GM12878 (cell line): ENCODE results near the gene B9D2. TPM values are rescaled to one million over a fixed set of nuclear protein-coding genes. Genes with fewer than 3 reads are reported as not detected.

ENCODE experiments used
- ATAC-seq: fragments of 200-7000 bp; cut with Tn5 transposase; 3 replicates; pipeline ENCODE4 v1.9.1; 2020; ENCODE audit warnings: mild to moderate bottlenecking, moderate library complexity
- BruUV-seq: library from RNA; stranded (reverse); fragments of 400-500 nt; replicated peaks from 2 replicates; lab custom pipeline; 2021; lab: Mats Ljungman, UMichigan
- CTCF ChIA-PET: fragments of 300-600 bp; sonication (Branson Sonifier 250); formaldehyde crosslinking; extraction: SDS; loops from one replicate; lab custom pipeline; 2021; ENCODE audit warnings: inconsistent platforms; lab: Yijun Ruan, JAX
- POLR2A ChIA-PET: fragments of 350-600 bp; formaldehyde crosslinking; extraction: SDS; loops from one replicate; lab custom pipeline; 2021; ENCODE audit warnings: inconsistent platforms; lab: Charles Lee
- RAD21 ChIA-PET: fragments of 300-600 bp; sonication (Branson Sonifier 250); formaldehyde crosslinking; loops from one replicate; lab custom pipeline; 2023; ENCODE audit warnings: antibody characterized with exemption; ENCODE audit not compliant: unreplicated experiment; lab: Charles Lee
- SMC1A ChIA-PET: fragments of 300-600 bp; sonication (Branson Sonifier 250); formaldehyde crosslinking; loops from one replicate; lab custom pipeline; 2023; ENCODE audit not compliant: unreplicated experiment, uncharacterized antibody; lab: Charles Lee
- DNase-seq: peaks from one replicate; pipeline ENCODE4 v3.0.0-alpha.2; 2011; ENCODE audit warnings: low read depth, low spot score
- FAIRE-seq: peaks from 3 replicates; lab custom pipeline; 2011; peaks lifted over from hg19 to GRCh38; lab: Jason Lieb, UNC
- H2AFZ ChIP-seq: 2 replicates; pipeline ENCODE4 v1.6.0; 2011; ENCODE audit warnings: low read depth, low read length, control low read depth; ENCODE audit not compliant: control insufficient read depth
- H3K27ac ChIP-seq: 2 replicates; pipeline ENCODE4 v1.5.1; 2011; ENCODE audit warnings: control low read depth; ENCODE audit not compliant: control insufficient read depth, insufficient read depth
- H3K27me3 ChIP-seq, 2 experiments: replicated peaks in 1 of 2; 2 replicates each; pipeline versions ENCODE4 v1.6.0 to v1.6.1; 2011; ENCODE audit warnings: low read length in 1 of 2; ENCODE audit not compliant: control insufficient read depth in 2 of 2, insufficient read depth in 2 of 2
- H3K36me3 ChIP-seq, 2 experiments: 2 replicates each; pipeline ENCODE4 v1.5.1; 2011; ENCODE audit warnings: low read length in 1 of 2; ENCODE audit not compliant: control insufficient read depth in 2 of 2, insufficient read depth in 2 of 2
- H3K4me1 ChIP-seq: 2 replicates; pipeline ENCODE4 v1.6.1; 2011; ENCODE audit warnings: mild to moderate bottlenecking, low read length, moderate library complexity, mixed read lengths; ENCODE audit not compliant: control insufficient read depth, insufficient read depth
- H3K4me2 ChIP-seq: 2 replicates; pipeline ENCODE4 v1.6.0; 2011; ENCODE audit warnings: control low read depth; ENCODE audit not compliant: control insufficient read depth, insufficient read depth
- H3K4me3 ChIP-seq: fragments of 200-600 bp; sonication (generic); 2 replicates; pipeline ENCODE4 v1.5.1; 2016
- H3K79me2 ChIP-seq: 2 replicates; pipeline ENCODE4 v1.6.0; 2011; ENCODE audit warnings: low read length; ENCODE audit not compliant: control insufficient read depth, insufficient read depth
- H3K9ac ChIP-seq: 2 replicates; pipeline ENCODE4 v1.8.0; 2011; ENCODE audit warnings: low read length, control low read depth, mixed read lengths; ENCODE audit not compliant: control insufficient read depth, insufficient read depth
- H3K9me3 ChIP-seq: replicated peaks from 3 replicates; pipeline ENCODE4 v1.5.1; 2011; ENCODE audit warnings: mild to moderate bottlenecking, low read length; ENCODE audit not compliant: control insufficient read depth, insufficient read depth
- H4K20me1 ChIP-seq: 2 replicates; pipeline ENCODE4 v1.6.0; 2011; ENCODE audit not compliant: control insufficient read depth, insufficient read depth
- BCLAF1 ChIP-seq: fragments of 450-650 bp; IDR thresholded peaks from 2 replicates; pipeline ENCODE4 v1.6.1; 2017; ENCODE audit warnings: antibody characterized with exemption, mild to moderate bottlenecking, moderate library complexity
- EGR1 ChIP-seq, 2 experiments: IDR thresholded peaks; 1 replicate in 1 of 2; 2 replicates in 1 of 2; pipeline ENCODE4 v1.6.1; 2011 to 2012; ENCODE audit warnings: low read depth in 2 of 2, low read length in 2 of 2, borderline replicate concordance in 1 of 2, mild to moderate bottlenecking in 1 of 2, moderate library complexity in 1 of 2
- KAT2A ChIP-seq: conservative IDR thresholded peaks from 2 replicates; pipeline ENCODE4 v1.6.1; 2011; ENCODE audit warnings: low read depth, low read length; ENCODE audit not compliant: control insufficient read depth
- NR2C2 ChIP-seq: IDR thresholded peaks from 2 replicates; pipeline ENCODE4 v1.6.1; 2011; ENCODE audit warnings: borderline replicate concordance, low read depth; ENCODE audit not compliant: control insufficient read depth, insufficient read length
- POLR2AphosphoS5 ChIP-seq: IDR thresholded peaks from 2 replicates; pipeline ENCODE4 v1.6.1; 2011; ENCODE audit warnings: mild to moderate bottlenecking, low read length, inconsistent platforms
- SPI1 ChIP-seq: IDR thresholded peaks from 2 replicates; pipeline ENCODE4 v1.6.1; 2011; ENCODE audit warnings: low read depth, mild to moderate bottlenecking, low read length, moderate library complexity, borderline replicate concordance; ENCODE audit not compliant: insufficient read depth
- USF1 ChIP-seq: IDR thresholded peaks from 2 replicates; pipeline ENCODE4 v1.6.1; 2011; ENCODE audit warnings: borderline replicate concordance, low read depth, mild to moderate bottlenecking, moderate library complexity, mixed read lengths, low read length; ENCODE audit not compliant: insufficient read depth; ENCODE audit errors: extremely low read length
- YBX1 ChIP-seq: fragments of 450-650 bp; IDR thresholded peaks from 2 replicates; pipeline ENCODE4 v1.6.1; 2016; ENCODE audit warnings: antibody characterized with exemption
- ZBED1 ChIP-seq: IDR thresholded peaks from 2 replicates; pipeline ENCODE4 v1.6.1; 2016; ENCODE audit warnings: borderline replicate concordance
- ZNF622 ChIP-seq: fragments of 450-650 bp; IDR thresholded peaks from 2 replicates; pipeline ENCODE4 v1.6.1; 2017; ENCODE audit warnings: mild to moderate bottlenecking, inconsistent platforms
- WGBS: methylation state at CpG from one replicate; pipeline ENCODE4 v1.1.6; 2016; ENCODE audit warnings: low lambda C conversion rate; ENCODE audit not compliant: insufficient replicate concordance, insufficient coverage; ENCODE audit errors: missing lambda C conversion rate; 5-methylcytosine and 5-hydroxymethylcytosine counted together
- in situ Hi-C: fragments of 300-500 bp; cut with MboI; formaldehyde crosslinking; loops from 9 replicates; pipeline ENCODE4 v1.14.3; 2018; ENCODE audit warnings: mixed read lengths
- intact Hi-C: fragments of 100-400 bp; cut with micrococcal nuclease; formaldehyde crosslinking; loops from one replicate; pipeline ENCODE4 v1.14.2; 2022; ENCODE audit not compliant: unreplicated experiment
- polyA plus RNA-seq, 11 experiments: library from polyadenylated mRNA; depleted of rRNA in 4 of 11; unstranded in 6 of 11; stranded (reverse) in 5 of 11; fragments of >200 nt; fragmentation: Nextera tagmentation in 4 of 11; fragmentation: Illumina TruSeq in 1 of 11; extraction: Ambion mirVana in 4 of 11; extraction: Trizol in 1 of 11; gene quantifications; 1 replicate in 1 of 11; 2 replicates in 10 of 11; pipeline versions ENCODE4 v1.2.1 to v1.2.3, GENCODE V29; 2011 to 2016; ENCODE audit warnings: inconsistent platforms in 2 of 11, missing spikeins in 2 of 11, low read depth in 1 of 11
- total RNA-seq, 4 experiments: library from RNA; depleted of rRNA in 3 of 4; stranded (reverse); fragments of >200 nt in 3 of 4; fragmentation: Illumina TruSeq in 1 of 4; extraction: Trizol in 1 of 4; gene quantifications; 2 replicates each; pipeline versions ENCODE4 v1.2.1 to v1.2.3, GENCODE V29; 2013 to 2021
- TF ChIP-seq, protein P1 (sequence below): fragments of 450-650 bp; IDR thresholded peaks from 2 replicates; pipeline ENCODE4 v1.6.1; 2017; ENCODE audit warnings: mild to moderate bottlenecking, moderate library complexity
- TF ChIP-seq, protein P2 (sequence below): IDR thresholded peaks from 2 replicates; pipeline ENCODE4 v1.6.1; 2012; ENCODE audit warnings: low read depth, low read length, improper control_type of control experiment

The B9D2 gene
- total and polyA plus RNA-seq, 10 of the 15 experiments (the other 5 are each of a cell fraction or from before 2014, with no cell fraction given) = 2.4 to 12.4 (median 5.0) TPM

GRCh38 chr19:41362143-41362847, 1.7 kb downstream of the B9D2 start:
- H3K9ac ChIP-seq = no peak overlapping the region
- no peak overlapping the region for H2AFZ ChIP-seq
- H3K79me2 ChIP-seq = peaks cover 22% of the 10 kb centered on the region
- DNase-seq (no peak), FAIRE-seq (no peak), ATAC-seq (no peak)
- RAD21 ChIA-PET = interaction anchor here (0.6 to 4.3 kb wide), 2 partner anchors 10 to 74 kb away, joined by 3 to 41 read pairs; partner anchors contain the start of gene TGFB1
- H3K27me3 ChIP-seq = no peaks in the 10 kb centered on the region
- H3K4me1 ChIP-seq = peaks cover 18% of the 10 kb centered on the region
- no peaks in the 10 kb centered on the region for H3K36me3 ChIP-seq
- H3K27ac ChIP-seq = no peak overlapping the region
- in situ Hi-C loops = no loop called here
- intact Hi-C loops = no loop called here
- BruUV-seq = no TSS peak
- peak overlapping the region; percentile 73 for H3K4me2 ChIP-seq
- SMC1A ChIA-PET = interaction anchor here (1.4 to 4.7 kb wide), 2 partner anchors 14 to 16 kb away, joined by 3 to 24 read pairs; partner anchors contain the start of gene TMEM91
- TF ChIP-seq SPI1 = no peak
- no peak for TF ChIP-seq NR2C2
- TF ChIP-seq ZBED1 = no peak
- TF ChIP-seq KAT2A = no peak
- TF ChIP-seq, protein P1, sequence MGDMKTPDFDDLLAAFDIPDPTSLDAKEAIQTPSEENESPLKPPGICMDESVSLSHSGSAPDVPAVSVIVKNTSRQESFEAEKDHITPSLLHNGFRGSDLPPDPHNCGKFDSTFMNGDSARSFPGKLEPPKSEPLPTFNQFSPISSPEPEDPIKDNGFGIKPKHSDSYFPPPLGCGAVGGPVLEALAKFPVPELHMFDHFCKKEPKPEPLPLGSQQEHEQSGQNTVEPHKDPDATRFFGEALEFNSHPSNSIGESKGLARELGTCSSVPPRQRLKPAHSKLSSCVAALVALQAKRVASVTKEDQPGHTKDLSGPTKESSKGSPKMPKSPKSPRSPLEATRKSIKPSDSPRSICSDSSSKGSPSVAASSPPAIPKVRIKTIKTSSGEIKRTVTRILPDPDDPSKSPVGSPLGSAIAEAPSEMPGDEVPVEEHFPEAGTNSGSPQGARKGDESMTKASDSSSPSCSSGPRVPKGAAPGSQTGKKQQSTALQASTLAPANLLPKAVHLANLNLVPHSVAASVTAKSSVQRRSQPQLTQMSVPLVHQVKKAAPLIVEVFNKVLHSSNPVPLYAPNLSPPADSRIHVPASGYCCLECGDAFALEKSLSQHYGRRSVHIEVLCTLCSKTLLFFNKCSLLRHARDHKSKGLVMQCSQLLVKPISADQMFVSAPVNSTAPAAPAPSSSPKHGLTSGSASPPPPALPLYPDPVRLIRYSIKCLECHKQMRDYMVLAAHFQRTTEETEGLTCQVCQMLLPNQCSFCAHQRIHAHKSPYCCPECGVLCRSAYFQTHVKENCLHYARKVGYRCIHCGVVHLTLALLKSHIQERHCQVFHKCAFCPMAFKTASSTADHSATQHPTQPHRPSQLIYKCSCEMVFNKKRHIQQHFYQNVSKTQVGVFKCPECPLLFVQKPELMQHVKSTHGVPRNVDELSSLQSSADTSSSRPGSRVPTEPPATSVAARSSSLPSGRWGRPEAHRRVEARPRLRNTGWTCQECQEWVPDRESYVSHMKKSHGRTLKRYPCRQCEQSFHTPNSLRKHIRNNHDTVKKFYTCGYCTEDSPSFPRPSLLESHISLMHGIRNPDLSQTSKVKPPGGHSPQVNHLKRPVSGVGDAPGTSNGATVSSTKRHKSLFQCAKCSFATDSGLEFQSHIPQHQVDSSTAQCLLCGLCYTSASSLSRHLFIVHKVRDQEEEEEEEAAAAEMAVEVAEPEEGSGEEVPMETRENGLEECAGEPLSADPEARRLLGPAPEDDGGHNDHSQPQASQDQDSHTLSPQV = no peak
- no peak for TF ChIP-seq YBX1
- TF ChIP-seq, protein P2, sequence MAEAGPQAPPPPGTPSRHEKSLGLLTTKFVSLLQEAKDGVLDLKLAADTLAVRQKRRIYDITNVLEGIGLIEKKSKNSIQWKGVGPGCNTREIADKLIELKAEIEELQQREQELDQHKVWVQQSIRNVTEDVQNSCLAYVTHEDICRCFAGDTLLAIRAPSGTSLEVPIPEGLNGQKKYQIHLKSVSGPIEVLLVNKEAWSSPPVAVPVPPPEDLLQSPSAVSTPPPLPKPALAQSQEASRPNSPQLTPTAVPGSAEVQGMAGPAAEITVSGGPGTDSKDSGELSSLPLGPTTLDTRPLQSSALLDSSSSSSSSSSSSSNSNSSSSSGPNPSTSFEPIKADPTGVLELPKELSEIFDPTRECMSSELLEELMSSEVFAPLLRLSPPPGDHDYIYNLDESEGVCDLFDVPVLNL = no peak
- TF ChIP-seq USF1 = no peak
- no peak for TF ChIP-seq BCLAF1
- no peak for TF ChIP-seq POLR2AphosphoS5
- no peak for TF ChIP-seq ZNF622
- no peak for TF ChIP-seq EGR1 (IDR thresholded peaks at IDR 0.05; ENCODE audit: borderline replicate concordance in 1 of 2, low read depth in 2 of 2, low read length in 2 of 2)
- POLR2A ChIA-PET = interaction anchor here (0.6 to 1.7 kb wide), 2 partner anchors 33 to 190 kb away, joined by 5 read pairs; no protein-coding TSS in a partner anchor
- 27% methylated on average over 4 of the region's 10 CpGs for WGBS
- H4K20me1 ChIP-seq = no peaks in the 10 kb centered on the region
- CTCF ChIA-PET = interaction anchor here (0.6 to 9.3 kb wide), 5 partner anchors 9 to 100 kb away, joined by 3 to 91 read pairs (median 4); partner anchors contain the start of gene TGFB1
- no peaks in the 10 kb centered on the region for H3K9me3 ChIP-seq
- H3K4me3 ChIP-seq = no peak overlapping the region
